Measurements from ENCODE around the gene GNAS.

DNA sequence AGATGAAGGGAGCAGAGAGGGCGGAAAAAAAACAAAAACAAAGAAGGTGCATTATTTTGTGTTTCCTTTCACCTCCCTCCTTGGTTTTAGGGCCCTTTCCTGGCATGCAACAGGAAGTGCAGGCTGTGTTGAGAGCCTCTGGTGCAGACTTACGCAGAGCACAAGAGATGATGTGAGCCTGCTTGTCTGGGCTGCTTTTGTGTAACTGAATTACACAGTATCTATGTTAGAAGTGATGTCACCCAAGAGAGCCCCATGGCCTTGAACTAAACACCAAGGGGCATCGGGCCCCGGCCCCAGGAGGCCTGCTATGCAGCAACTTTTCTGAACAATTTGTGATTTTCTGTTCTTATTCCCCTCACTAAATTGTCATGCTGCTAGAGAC lies 25.5 kb downstream of the GNAS start:
- TF ChIP-seq CTCF (IDR thresholded peaks at IDR 0.05 in 4 of 5, conservative IDR thresholded peaks at IDR 0.05 in 1 of 5) (no peak), POLR2A (IDR thresholded peaks at IDR 0.05) (no peak)
